Bronchial epithelial cell (primary cell): ENCODE measurements around the gene SCN8A. TPM values are rescaled to one million over a fixed set of nuclear protein-coding genes. Genes with fewer than 3 reads are reported as not detected.

Experiments used
- DNase-seq: peaks from one replicate; pipeline ENCODE4 v3.0.0-alpha.2; 2010; ENCODE audit warnings: low read depth
- FAIRE-seq: peaks from 2 replicates; lab custom pipeline; 2011; peaks lifted over from hg19 to GRCh38; lab: Jason Lieb, UNC
- H3K27me3 ChIP-seq: 2 replicates; pipeline ENCODE4 v1.5.1; 2011; ENCODE audit warnings: low read length; ENCODE audit not compliant: control insufficient read depth, insufficient read depth
- H3K36me3 ChIP-seq: 2 replicates; pipeline ENCODE4 v1.5.1; 2011; ENCODE audit warnings: low read length; ENCODE audit not compliant: control insufficient read depth, insufficient read depth
- H3K4me3 ChIP-seq: 2 replicates; pipeline ENCODE4 v1.5.1; 2011; ENCODE audit warnings: mild to moderate bottlenecking, low read depth, low read length, control low read depth
- total RNA-seq: library from RNA; depleted of rRNA; stranded (reverse); fragments of >200 nt; gene quantifications from 2 replicates; pipeline ENCODE4 v1.2.1, GENCODE V29; 2014
- TF ChIP-seq, protein P1 (sequence below): IDR thresholded peaks from 2 replicates; pipeline ENCODE4 v1.5.1; 2011; ENCODE audit warnings: mild to moderate bottlenecking, moderate library complexity, low read length, control low read depth, inconsistent platforms; ENCODE audit not compliant: insufficient read depth, severe bottlenecking

SCN8A gene
- total RNA-seq, 1 donor from 2014 or later = under 0.01 TPM

DNA sequence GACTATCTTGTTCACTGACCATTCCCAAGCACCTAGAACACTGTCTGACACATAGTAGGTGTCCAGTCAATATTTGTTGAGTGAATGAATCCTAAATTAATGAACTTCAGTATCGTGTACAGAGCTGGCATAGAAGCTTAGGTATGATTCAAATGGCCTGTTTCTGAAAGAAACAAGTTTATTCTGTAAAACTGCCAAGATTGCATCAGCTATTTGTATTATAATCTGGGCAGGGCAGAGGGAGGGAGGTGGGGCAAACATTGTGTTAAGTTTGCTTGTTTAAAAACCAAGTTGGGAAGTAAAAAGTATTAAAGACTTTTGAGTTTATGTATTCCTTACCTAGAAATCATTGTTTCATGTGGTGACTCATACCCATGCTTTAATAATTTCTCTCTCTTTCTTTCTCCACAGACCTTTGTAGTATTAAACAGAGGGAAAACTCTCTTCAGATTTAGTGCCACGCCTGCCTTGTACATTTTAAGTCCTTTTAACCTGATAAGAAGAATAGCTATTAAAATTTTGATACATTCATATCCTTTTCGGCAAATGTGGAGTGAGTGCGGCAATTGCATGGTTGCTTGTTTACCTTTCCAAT, 92.8 kb downstream of the SCN8A start:
- DNase-seq (peak; percentile 76), FAIRE-seq (no peak)
- H3K36me3 ChIP-seq = no peaks in the 10 kb centered on the region
- no peaks in the 10 kb centered on the region for H3K27me3 ChIP-seq
- H3K4me3 ChIP-seq = no peak overlapping the region
- TF ChIP-seq, protein P1, sequence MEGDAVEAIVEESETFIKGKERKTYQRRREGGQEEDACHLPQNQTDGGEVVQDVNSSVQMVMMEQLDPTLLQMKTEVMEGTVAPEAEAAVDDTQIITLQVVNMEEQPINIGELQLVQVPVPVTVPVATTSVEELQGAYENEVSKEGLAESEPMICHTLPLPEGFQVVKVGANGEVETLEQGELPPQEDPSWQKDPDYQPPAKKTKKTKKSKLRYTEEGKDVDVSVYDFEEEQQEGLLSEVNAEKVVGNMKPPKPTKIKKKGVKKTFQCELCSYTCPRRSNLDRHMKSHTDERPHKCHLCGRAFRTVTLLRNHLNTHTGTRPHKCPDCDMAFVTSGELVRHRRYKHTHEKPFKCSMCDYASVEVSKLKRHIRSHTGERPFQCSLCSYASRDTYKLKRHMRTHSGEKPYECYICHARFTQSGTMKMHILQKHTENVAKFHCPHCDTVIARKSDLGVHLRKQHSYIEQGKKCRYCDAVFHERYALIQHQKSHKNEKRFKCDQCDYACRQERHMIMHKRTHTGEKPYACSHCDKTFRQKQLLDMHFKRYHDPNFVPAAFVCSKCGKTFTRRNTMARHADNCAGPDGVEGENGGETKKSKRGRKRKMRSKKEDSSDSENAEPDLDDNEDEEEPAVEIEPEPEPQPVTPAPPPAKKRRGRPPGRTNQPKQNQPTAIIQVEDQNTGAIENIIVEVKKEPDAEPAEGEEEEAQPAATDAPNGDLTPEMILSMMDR = no peak

DNA sequence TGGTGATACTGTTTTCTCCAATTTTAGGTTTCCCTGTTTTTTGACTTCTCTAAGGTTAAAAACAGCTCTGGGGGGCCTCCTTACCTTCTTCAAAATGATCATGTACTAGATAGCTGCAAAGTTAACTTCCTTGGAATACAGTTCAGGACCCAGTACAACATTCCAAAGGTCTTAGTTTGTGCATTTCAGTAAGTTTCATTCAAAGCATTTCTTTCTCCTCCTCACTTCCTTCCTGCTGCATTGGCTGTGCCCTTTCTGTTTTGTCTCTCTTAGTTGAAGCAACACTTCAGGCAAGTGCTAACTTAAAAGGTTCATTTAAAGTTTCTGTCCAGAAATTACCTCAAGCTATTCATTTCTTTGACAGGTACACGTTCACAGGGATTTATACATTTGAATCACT, 95.7 kb downstream of the SCN8A start:
- FAIRE-seq = no peak

DNA sequence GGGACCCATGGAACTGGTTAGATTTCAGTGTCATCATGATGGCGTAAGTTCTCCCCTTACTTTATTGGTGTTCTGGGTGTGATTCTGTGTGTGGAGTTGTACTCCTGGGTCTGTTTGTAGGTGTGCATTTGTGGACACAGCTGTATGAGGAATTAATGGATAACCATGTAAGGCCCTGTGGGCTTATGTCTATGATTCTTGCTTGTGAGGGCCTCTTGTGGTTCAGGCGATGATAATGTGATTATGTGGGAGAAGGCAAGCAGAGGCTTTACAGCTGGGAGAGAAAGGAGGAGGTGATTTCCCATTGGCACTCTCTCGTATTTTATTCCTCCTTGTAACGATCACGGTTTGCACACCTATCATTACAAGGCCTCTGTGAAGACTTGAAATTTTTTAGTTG, 96.1 kb downstream of the SCN8A start:
- H3K27me3 ChIP-seq = peaks cover 2% of the 10 kb centered on the region
- TF ChIP-seq, protein P1 = no peak
- H3K4me3 ChIP-seq = no peak overlapping the region
- FAIRE-seq = no peak
- H3K36me3 ChIP-seq = no peaks in the 10 kb centered on the region
- no peak for DNase-seq

More for the DNA sequence above, 95.7 kb downstream of the SCN8A start:
- no peak overlapping the region for H3K4me3 ChIP-seq
- peaks cover 2% of the 10 kb centered on the region for H3K27me3 ChIP-seq
- no peak for DNase-seq
- no peaks in the 10 kb centered on the region for H3K36me3 ChIP-seq
- TF ChIP-seq, protein P1 = no peak

DNA sequence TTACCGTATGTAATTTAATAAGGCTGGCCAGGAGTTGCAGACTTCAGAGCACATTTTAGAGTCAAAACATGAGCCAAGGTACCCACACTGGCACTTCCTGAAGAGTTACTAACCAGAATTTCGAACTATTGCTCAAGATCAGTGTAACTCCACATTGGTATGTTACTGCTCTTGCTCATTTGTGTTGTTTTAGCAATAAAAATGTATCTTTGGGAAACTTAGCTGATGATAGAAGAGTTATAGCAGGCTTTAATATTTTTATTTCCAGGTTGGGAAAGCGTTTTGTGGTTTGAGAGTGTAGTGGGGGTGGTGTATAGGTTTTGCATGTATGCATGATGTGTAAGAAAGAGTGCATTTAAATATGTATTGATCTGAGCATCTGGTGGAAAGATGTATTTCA, 96.6 kb downstream of the SCN8A start:
- H3K4me3 ChIP-seq = no peak overlapping the region
- TF ChIP-seq, protein P1 = no peak
- peaks cover 2% of the 10 kb centered on the region for H3K27me3 ChIP-seq
- no peaks in the 10 kb centered on the region for H3K36me3 ChIP-seq
- no peak for FAIRE-seq
- DNase-seq = no peak

DNA sequence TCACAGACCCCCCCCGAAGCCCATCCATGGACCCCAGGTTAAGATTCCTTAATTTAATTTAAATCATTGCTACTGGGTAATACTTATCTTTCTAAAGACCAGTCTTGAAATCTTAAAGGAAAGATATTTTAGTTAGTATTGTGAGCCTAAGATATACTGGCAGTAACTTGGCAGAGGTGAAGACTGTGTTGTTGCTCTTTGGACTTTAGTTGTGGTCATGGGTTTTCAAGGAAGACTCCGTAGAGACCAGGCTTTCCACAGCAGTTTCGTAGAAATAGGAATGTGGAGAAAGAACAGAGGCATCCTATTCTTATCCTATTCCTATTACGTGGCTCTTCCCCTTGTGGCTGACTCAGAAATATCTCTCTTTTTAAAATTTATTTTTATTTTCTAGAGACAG, 99.0 kb downstream of the SCN8A start:
- Histone ChIP-seq H3K27me3 (peaks cover 4% of the 10 kb centered on the region), H3K36me3 (no peaks in the 10 kb centered on the region), H3K4me3 (no peak overlapping the region)
- TF ChIP-seq, protein P1 = no peak
- DNase-seq (no peak), FAIRE-seq (no peak)

DNA sequence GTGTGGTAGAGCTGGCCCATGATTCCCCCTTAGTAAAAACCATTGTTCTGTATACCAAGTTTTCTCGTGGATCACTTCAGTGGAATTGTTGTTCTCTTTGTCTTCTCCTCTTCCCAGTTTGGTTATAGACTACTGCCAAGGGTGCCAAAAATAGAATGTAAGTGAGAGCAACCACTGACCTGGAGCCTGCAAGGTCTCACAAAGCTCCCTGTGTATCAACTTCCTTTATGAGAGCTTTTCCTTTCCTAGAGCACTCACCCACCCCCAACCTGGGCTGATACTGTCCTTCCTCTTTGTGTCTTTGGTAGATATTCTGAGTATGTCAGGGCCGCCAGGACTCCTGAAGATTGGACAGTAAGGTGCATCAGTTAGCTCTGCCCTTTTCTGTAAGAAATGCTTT, 101.0 kb downstream of the SCN8A start:
- Histone ChIP-seq H3K27me3 (peaks cover 4% of the 10 kb centered on the region), H3K36me3 (no peaks in the 10 kb centered on the region), H3K4me3 (no peak overlapping the region)
- TF ChIP-seq, protein P1 = no peak
- FAIRE-seq (no peak), DNase-seq (no peak)
